OCI-LY1 (cell line): Measurements from ENCODE around the gene STK11IP.

Source experiments
- H2AFZ ChIP-seq: fragments of 200-600 bp; sonication (generic), shearing (Covaris generic); 2 replicates; pipeline ENCODE4 v1.6.0; 2014; ENCODE audit warnings: antibody characterized with exemption, mild to moderate bottlenecking, low read length
- H3F3A ChIP-seq: fragments of 200-600 bp; sonication (generic), shearing (Covaris generic); 2 replicates; pipeline ENCODE4 v1.6.0; 2014; ENCODE audit warnings: mild to moderate bottlenecking, antibody characterized with exemption, low read length, moderate library complexity; ENCODE audit not compliant: insufficient read depth
- H3K27ac ChIP-seq: fragments of 200-600 bp; sonication (generic); 2 replicates; pipeline ENCODE4 v1.5.1; 2014; ENCODE audit warnings: low read length, mixed run types, mild to moderate bottlenecking, low read depth; ENCODE audit not compliant: poor library complexity, severe bottlenecking
- H3K27me3 ChIP-seq: fragments of 200-600 bp; sonication (generic); 2 replicates; pipeline ENCODE4 v1.6.0; 2014; ENCODE audit warnings: antibody characterized with exemption, mild to moderate bottlenecking, low read length, moderate library complexity; ENCODE audit not compliant: insufficient read depth
- H3K36me3 ChIP-seq: fragments of 200-600 bp; sonication (generic); 2 replicates; pipeline ENCODE4 v1.6.1; 2014; ENCODE audit warnings: mild to moderate bottlenecking, antibody characterized with exemption, low read length, moderate library complexity, mixed read lengths; ENCODE audit not compliant: insufficient read depth
- H3K4me1 ChIP-seq: fragments of 200-600 bp; sonication (generic); 2 replicates; pipeline ENCODE4 v1.5.1; 2014; ENCODE audit warnings: mild to moderate bottlenecking, low read length, moderate library complexity; ENCODE audit not compliant: insufficient read depth, severe bottlenecking
- H3K4me2 ChIP-seq: fragments of 200-600 bp; sonication (generic), shearing (Covaris generic); 2 replicates; pipeline ENCODE4 v1.6.1; 2014; ENCODE audit warnings: low read length
- H3K4me3 ChIP-seq: fragments of 200-600 bp; sonication (generic); 2 replicates; pipeline ENCODE4 v1.5.1; 2014; ENCODE audit warnings: low read length, low read depth, mild to moderate bottlenecking, mixed read lengths; ENCODE audit not compliant: poor library complexity, severe bottlenecking
- H3K79me2 ChIP-seq: fragments of 200-600 bp; shearing (Covaris generic); 2 replicates; pipeline ENCODE4 v1.6.1; 2016; ENCODE audit warnings: mixed run types, low read length, mixed read lengths; ENCODE audit not compliant: insufficient read depth
- H3K9ac ChIP-seq: fragments of 200-600 bp; sonication (generic), shearing (Covaris generic); 2 replicates; pipeline ENCODE4 v1.6.1; 2014; ENCODE audit warnings: mild to moderate bottlenecking, low read length, mixed read lengths
- H3K9me2 ChIP-seq: fragments of 200-600 bp; sonication (generic), shearing (Covaris generic); 2 replicates; pipeline ENCODE4 v1.6.1; 2014; ENCODE audit warnings: low read depth, mild to moderate bottlenecking, low read length, mixed read lengths
- H3K9me3 ChIP-seq: fragments of 200-600 bp; shearing (Covaris generic); 2 replicates; pipeline ENCODE4 v1.6.1; 2014; ENCODE audit warnings: low read length, mixed read lengths
- H4K20me1 ChIP-seq: fragments of 200-600 bp; sonication (generic), shearing (Covaris generic); 2 replicates; pipeline ENCODE4 v1.6.0; 2016; ENCODE audit warnings: mild to moderate bottlenecking, low read length; ENCODE audit not compliant: insufficient read depth
- EZH2 ChIP-seq: fragments of 200-600 bp; sonication (generic), shearing (Covaris generic); IDR thresholded peaks from 2 replicates; pipeline ENCODE4 v1.8.0; 2017; ENCODE audit warnings: borderline replicate concordance, mixed run types, mild to moderate bottlenecking, antibody characterized with exemption, low read length, moderate library complexity, mixed read lengths
- TF ChIP-seq, protein P1 (sequence below): fragments of 200-600 bp; sonication (generic), shearing (Covaris generic); IDR thresholded peaks from 2 replicates; pipeline ENCODE4 v1.5.1; 2017; ENCODE audit warnings: mild to moderate bottlenecking, antibody characterized with exemption, low read length, moderate library complexity, mixed read lengths

The STK11IP gene

DNA sequence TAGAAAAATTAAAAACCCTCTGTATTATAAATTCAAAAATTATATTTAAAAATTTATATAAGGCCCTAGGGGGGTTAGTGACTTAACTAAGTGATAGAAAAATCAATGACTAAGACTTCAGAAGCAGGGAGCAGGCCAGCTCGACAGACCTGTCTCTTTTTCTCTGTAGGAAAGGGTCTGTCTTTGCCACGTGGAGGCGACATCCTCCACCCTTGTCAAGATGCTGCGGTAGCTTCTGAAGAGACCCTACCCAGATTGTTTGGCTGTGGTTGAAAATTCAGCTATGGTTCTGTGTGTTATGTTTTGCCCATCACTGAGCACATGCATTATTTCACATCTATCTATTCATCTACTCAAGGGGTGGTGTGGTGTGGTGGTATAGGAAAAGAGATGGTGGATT, 21.6 kb downstream of the STK11IP start:
- H3K4me1 ChIP-seq, result no peaks in the 10 kb centered on the region
- H3K27me3 ChIP-seq, result no peaks in the 10 kb centered on the region
- no peaks in the 10 kb centered on the region for H3F3A ChIP-seq
- no peaks in the 10 kb centered on the region for H3K9me2 ChIP-seq
- no peak overlapping the region for H3K4me3 ChIP-seq
- peaks cover 20% of the 10 kb centered on the region for H3K36me3 ChIP-seq
- H2AFZ ChIP-seq, result no peak overlapping the region
- no peak overlapping the region for H3K9ac ChIP-seq
- no peak for TF ChIP-seq EZH2
- TF ChIP-seq, protein P1, sequence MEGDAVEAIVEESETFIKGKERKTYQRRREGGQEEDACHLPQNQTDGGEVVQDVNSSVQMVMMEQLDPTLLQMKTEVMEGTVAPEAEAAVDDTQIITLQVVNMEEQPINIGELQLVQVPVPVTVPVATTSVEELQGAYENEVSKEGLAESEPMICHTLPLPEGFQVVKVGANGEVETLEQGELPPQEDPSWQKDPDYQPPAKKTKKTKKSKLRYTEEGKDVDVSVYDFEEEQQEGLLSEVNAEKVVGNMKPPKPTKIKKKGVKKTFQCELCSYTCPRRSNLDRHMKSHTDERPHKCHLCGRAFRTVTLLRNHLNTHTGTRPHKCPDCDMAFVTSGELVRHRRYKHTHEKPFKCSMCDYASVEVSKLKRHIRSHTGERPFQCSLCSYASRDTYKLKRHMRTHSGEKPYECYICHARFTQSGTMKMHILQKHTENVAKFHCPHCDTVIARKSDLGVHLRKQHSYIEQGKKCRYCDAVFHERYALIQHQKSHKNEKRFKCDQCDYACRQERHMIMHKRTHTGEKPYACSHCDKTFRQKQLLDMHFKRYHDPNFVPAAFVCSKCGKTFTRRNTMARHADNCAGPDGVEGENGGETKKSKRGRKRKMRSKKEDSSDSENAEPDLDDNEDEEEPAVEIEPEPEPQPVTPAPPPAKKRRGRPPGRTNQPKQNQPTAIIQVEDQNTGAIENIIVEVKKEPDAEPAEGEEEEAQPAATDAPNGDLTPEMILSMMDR, result peak; percentile 26; the same call in 1 of the 2 replicates
- no peaks in the 10 kb centered on the region for H4K20me1 ChIP-seq
- no peak overlapping the region for H3K4me2 ChIP-seq
- no peaks in the 10 kb centered on the region for H3K9me3 ChIP-seq
- H3K79me2 ChIP-seq, result no peaks in the 10 kb centered on the region
- no peak overlapping the region for H3K27ac ChIP-seq

DNA sequence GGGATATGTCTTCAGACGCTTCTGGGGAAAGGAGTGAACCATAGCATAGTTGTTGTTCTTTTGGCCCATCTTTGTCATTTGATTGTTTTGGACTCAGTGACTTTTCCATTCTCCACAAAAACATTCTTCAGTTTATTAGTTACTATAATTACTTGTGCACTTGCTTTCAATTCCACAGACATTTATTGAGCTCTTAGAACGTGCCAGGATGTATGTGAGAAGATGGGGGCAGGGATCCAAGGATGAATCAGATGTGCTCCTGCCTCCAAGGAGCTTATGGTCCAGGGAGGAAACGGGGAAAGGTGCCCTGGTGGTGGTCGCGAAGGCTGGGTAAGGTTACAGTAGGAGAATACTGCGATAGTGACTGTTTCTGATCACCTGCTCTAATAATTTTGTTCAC, 22.9 kb downstream of the STK11IP start:
- Histone ChIP-seq H3F3A (no peaks in the 10 kb centered on the region), H3K4me2 (no peak overlapping the region), H3K9me3 (no peaks in the 10 kb centered on the region)

DNA sequence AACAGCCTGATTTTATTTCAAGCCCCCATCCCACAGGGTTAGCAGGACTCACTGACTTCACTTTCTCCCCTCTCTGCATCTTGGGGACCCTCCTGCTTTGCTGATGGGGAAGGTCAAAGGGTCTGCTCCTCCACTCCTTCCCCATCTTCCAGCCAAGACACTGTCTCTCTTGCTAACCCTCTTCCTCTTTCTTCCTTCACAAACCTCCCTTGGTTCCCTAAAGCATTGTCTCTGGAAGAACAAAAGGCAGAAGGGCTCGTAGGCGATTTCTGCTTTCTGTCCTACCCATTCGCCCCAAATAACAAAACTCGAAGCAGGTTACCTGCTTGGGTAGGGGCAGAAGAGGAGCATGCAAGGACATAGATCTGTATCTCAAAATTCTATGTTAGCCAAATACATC, 24.3 kb downstream of the STK11IP start:
- TF ChIP-seq, protein P1, result no peak
- no peak for TF ChIP-seq EZH2
- Histone ChIP-seq H3K27ac (no peak overlapping the region), H3K79me2 (no peaks in the 10 kb centered on the region), H2AFZ (no peak overlapping the region), H4K20me1 (no peaks in the 10 kb centered on the region), H3K9ac (no peak overlapping the region), H3K27me3 (no peaks in the 10 kb centered on the region; the same call in 1 of the 2 replicates), H3K4me2 (no peak overlapping the region), H3K36me3 (no peaks in the 10 kb centered on the region), H3K9me2 (no peaks in the 10 kb centered on the region), H3K4me1 (no peaks in the 10 kb centered on the region), H3F3A (no peaks in the 10 kb centered on the region), H3K9me3 (no peaks in the 10 kb centered on the region), H3K4me3 (no peak overlapping the region)

More for the DNA sequence above, 22.9 kb downstream of the STK11IP start:
- Histone ChIP-seq H2AFZ (no peak overlapping the region), H3K9me2 (no peaks in the 10 kb centered on the region), H3K9ac (no peak overlapping the region), H3K4me1 (no peaks in the 10 kb centered on the region), H4K20me1 (no peaks in the 10 kb centered on the region), H3K27ac (no peak overlapping the region), H3K79me2 (no peaks in the 10 kb centered on the region), H3K36me3 (peaks cover 10% of the 10 kb centered on the region), H3K27me3 (no peaks in the 10 kb centered on the region; the same call in 1 of the 2 replicates), H3K4me3 (no peak overlapping the region)
- TF ChIP-seq EZH2, result no peak

DNA sequence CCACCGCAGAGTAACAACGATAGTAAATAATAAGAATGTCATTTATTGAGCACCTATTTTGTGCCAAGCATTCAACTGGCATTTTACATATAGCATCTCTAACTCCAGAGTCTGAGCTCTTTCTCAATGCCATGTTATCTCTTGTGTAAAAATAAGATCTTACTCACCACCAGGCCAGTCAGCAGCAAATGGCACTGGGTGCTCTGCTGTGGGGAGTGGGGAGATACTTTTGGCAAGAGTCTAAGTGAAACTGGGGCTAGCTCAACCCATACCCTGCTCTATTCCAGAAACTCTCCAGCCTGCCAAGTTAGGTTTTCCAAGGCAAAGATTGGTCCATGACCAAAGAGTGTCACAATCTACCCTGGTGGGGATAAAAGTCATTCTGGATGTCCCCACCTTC, 24.8 kb downstream of the STK11IP start:
- H3K36me3 ChIP-seq, result no peaks in the 10 kb centered on the region
- no peak overlapping the region for H2AFZ ChIP-seq
- H3K9me2 ChIP-seq, result no peaks in the 10 kb centered on the region
- no peaks in the 10 kb centered on the region for H4K20me1 ChIP-seq
- H3K9me3 ChIP-seq, result no peaks in the 10 kb centered on the region
- no peak overlapping the region for H3K4me2 ChIP-seq
- no peak overlapping the region for H3K27ac ChIP-seq
- no peak overlapping the region for H3K9ac ChIP-seq
- no peaks in the 10 kb centered on the region for H3K4me1 ChIP-seq
- no peak overlapping the region for H3K4me3 ChIP-seq
- no peaks in the 10 kb centered on the region for H3F3A ChIP-seq
- TF ChIP-seq EZH2, result no peak
- TF ChIP-seq, protein P1, result no peak
- H3K79me2 ChIP-seq, result no peaks in the 10 kb centered on the region
- no peaks in the 10 kb centered on the region; the same call in 1 of the 2 replicates for H3K27me3 ChIP-seq
